ENCODE data around the gene NADK2. TPM values are rescaled to one million over a fixed set of nuclear protein-coding genes. Genes with fewer than 3 reads are reported as not detected.
"Not testable (repeated sequence)": the region's sequence is repeated elsewhere in the genome, so short reads cannot be mapped to it uniquely, and the experiment has no call there.

Gene NADK2
- total RNA-seq, 1 experiment from 2014 or later: 21.2 TPM

DNA sequence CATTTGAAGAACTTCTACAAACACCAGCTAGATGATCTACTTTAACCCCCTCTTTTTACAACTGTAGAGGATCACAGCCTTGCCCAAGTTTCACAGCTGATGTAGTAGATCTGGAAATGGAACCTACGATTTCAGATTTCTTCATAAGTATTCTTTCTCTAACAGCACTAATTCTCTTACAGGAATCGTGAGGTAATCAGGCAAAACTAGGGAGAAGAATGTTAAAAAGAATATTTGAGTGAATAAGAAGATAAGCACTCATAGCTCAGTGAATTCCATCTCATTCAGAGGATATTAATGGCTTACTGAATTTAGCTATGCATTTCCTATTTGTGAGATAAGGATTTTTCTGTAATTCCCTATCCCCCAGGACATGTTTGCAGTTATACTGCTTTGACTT lies 42.1 kb downstream of the NADK2 start:
- TF ChIP-seq CBX3 (IDR thresholded peaks at IDR 0.05; ENCODE audit: low read depth): no peak
- TF ChIP-seq, protein P1, sequence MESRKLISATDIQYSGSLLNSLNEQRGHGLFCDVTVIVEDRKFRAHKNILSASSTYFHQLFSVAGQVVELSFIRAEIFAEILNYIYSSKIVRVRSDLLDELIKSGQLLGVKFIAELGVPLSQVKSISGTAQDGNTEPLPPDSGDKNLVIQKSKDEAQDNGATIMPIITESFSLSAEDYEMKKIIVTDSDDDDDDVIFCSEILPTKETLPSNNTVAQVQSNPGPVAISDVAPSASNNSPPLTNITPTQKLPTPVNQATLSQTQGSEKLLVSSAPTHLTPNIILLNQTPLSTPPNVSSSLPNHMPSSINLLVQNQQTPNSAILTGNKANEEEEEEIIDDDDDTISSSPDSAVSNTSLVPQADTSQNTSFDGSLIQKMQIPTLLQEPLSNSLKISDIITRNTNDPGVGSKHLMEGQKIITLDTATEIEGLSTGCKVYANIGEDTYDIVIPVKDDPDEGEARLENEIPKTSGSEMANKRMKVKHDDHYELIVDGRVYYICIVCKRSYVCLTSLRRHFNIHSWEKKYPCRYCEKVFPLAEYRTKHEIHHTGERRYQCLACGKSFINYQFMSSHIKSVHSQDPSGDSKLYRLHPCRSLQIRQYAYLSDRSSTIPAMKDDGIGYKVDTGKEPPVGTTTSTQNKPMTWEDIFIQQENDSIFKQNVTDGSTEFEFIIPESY (IDR thresholded peaks at IDR 0.05; ENCODE audit: extremely low read depth, insufficient replicate concordance, low read length): no peak
- TF ChIP-seq YY1 (IDR thresholded peaks at IDR 0.05; ENCODE audit: extremely low read depth, insufficient replicate concordance, low read depth, low read length): no peak
- no peak for TF ChIP-seq POLR2A (IDR thresholded peaks at IDR 0.05; ENCODE audit: borderline replicate concordance, extremely low read depth, insufficient read depth, insufficient read length)
- TF ChIP-seq, protein P2, sequence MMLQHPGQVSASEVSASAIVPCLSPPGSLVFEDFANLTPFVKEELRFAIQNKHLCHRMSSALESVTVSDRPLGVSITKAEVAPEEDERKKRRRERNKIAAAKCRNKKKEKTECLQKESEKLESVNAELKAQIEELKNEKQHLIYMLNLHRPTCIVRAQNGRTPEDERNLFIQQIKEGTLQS (IDR thresholded peaks at IDR 0.05): no peak
- no peak for TF ChIP-seq FOSL1 (IDR thresholded peaks at IDR 0.05; ENCODE audit: low read depth)
- no peak for ATAC-seq
- POLR2A ChIA-PET: no interaction called here
- Histone ChIP-seq H4K20me1 (ENCODE audit: insufficient read depth) (no peaks in the 10 kb centered on the region), H3K79me2 (ENCODE audit: insufficient read depth, low read length) (no peaks in the 10 kb centered on the region), H3K9ac (ENCODE audit: low read length) (no peak overlapping the region), H3K4me3 (replicated peaks in 1 of 2; ENCODE audit: low read depth in 1 of 2, low read length in 2 of 2) (no peak overlapping the region), H3K4me1 (ENCODE audit: control insufficient read depth in 1 of 2, insufficient read depth in 2 of 2, low read length in 2 of 2) (no peaks in the 10 kb centered on the region), H2AFZ (ENCODE audit: low read depth, low read length, poor library complexity, severe bottlenecking) (no peak overlapping the region), H3K9me2 (ENCODE audit: insufficient read depth) (no peaks in the 10 kb centered on the region), H3K4me2 (ENCODE audit: low read length) (no peak overlapping the region), H3K36me3 (ENCODE audit: control insufficient read depth in 1 of 2, insufficient read depth in 2 of 2, low read length in 2 of 2) (peaks cover 4 to 7% of the 10 kb centered on the region in 2 experiments; a peak in 2 of 4 replicates), H3K9me3 (ENCODE audit: control insufficient read depth in 1 of 2, insufficient read depth in 1 of 2, low read depth in 1 of 2, low read length in 2 of 2) (no peaks in the 10 kb centered on the region), H3K27me3 (ENCODE audit: insufficient read depth, low read length) (no peaks in the 10 kb centered on the region), H3K27ac (ENCODE audit: low read depth, low read length) (no peak overlapping the region)
- intact Hi-C loops (cut with micrococcal nuclease): no loop called here
- BruUV-seq (replicated peaks): no TSS peak
- RAD21 ChIA-PET (ENCODE audit: low non-redundant PET in 1 of 2, low total read pairs in 2 of 2, uncharacterized antibody in 2 of 2, unreplicated experiment in 2 of 2): no interaction called here
- CTCF ChIA-PET: no interaction called here
- no peak for DNase-seq (ENCODE audit: low read depth, low spot score)

GRCh38 chr5:36198783-36199182 lies 42.9 kb downstream of the NADK2 start:
- DNase-seq (ENCODE audit: low read depth, low spot score); H3K27me3 ChIP-seq (ENCODE audit: insufficient read depth, low read length); BruUV-seq (replicated peaks); H3K9ac ChIP-seq (ENCODE audit: low read length); CTCF ChIA-PET; H3K27ac ChIP-seq (ENCODE audit: low read depth, low read length); H3K4me3 ChIP-seq (replicated peaks in 1 of 2; ENCODE audit: low read depth in 1 of 2, low read length in 2 of 2); H3K4me1 ChIP-seq (ENCODE audit: control insufficient read depth in 1 of 2, insufficient read depth in 2 of 2, low read length in 2 of 2); H3K4me2 ChIP-seq (ENCODE audit: low read length); POLR2A ChIA-PET; intact Hi-C loops (cut with micrococcal nuclease); ATAC-seq; H3K9me2 ChIP-seq (ENCODE audit: insufficient read depth); H3K79me2 ChIP-seq (ENCODE audit: insufficient read depth, low read length); H4K20me1 ChIP-seq (ENCODE audit: insufficient read depth); H3K9me3 ChIP-seq (ENCODE audit: control insufficient read depth in 1 of 2, insufficient read depth in 1 of 2, low read depth in 1 of 2, low read length in 2 of 2); H2AFZ ChIP-seq (ENCODE audit: low read depth, low read length, poor library complexity, severe bottlenecking); RAD21 ChIA-PET (ENCODE audit: low non-redundant PET in 1 of 2, low total read pairs in 2 of 2, uncharacterized antibody in 2 of 2, unreplicated experiment in 2 of 2); H3K36me3 ChIP-seq (ENCODE audit: control insufficient read depth in 1 of 2, insufficient read depth in 2 of 2, low read length in 2 of 2): not testable (repeated sequence)

Measured in HCT116 (cell line).